IMR-90 (cell line): Measurements from ENCODE around the gene CCDC61. TPM values are rescaled to one million over a fixed set of nuclear protein-coding genes. Genes with fewer than 3 reads are reported as not detected.

ENCODE experiments used
- ATAC-seq: fragments of 200-7000 bp; cut with Tn5 transposase; 2 replicates; pipeline ENCODE4 v1.9.1; 2020; ENCODE audit warnings: low read depth, mild to moderate bottlenecking, moderate library complexity
- BruUV-seq: library from RNA; stranded (reverse); fragments of 400-500 nt; replicated peaks from 2 replicates; lab custom pipeline; 2021; lab: Mats Ljungman, UMichigan
- CTCF ChIA-PET: fragments of 300-600 bp; formaldehyde crosslinking; extraction: SDS; loops from one replicate; lab custom pipeline; 2021; ENCODE audit warnings: antibody characterized with exemption; lab: Yijun Ruan, JAX
- POLR2A ChIA-PET: fragments of 300-600 bp; sonication (Branson Sonifier 250); formaldehyde crosslinking; loops from one replicate; lab custom pipeline; 2022; ENCODE audit warnings: antibody characterized with exemption; ENCODE audit not compliant: unreplicated experiment; lab: Charles Lee
- DNase-seq: peaks from one replicate; pipeline ENCODE4 v3.0.0; 2013
- H2AFZ ChIP-seq: replicated peaks from 2 replicates; pipeline ENCODE3; 2013; ENCODE audit warnings: low read length, mild to moderate bottlenecking; ENCODE audit not compliant: poor library complexity
- H2AK5ac ChIP-seq: 2 replicates; pipeline ENCODE4 v1.6.1; 2013; ENCODE audit warnings: low read depth, low read length, inconsistent platforms
- H2AK9ac ChIP-seq: replicated peaks from 2 replicates; pipeline ENCODE3; 2013; ENCODE audit warnings: mild to moderate bottlenecking, low read depth, low read length, moderate library complexity; ENCODE audit not compliant: poor library complexity
- H2BK120ac ChIP-seq: 2 replicates; pipeline ENCODE4 v1.6.1; 2013; ENCODE audit warnings: low read depth, low read length, inconsistent platforms
- H2BK15ac ChIP-seq: 3 replicates; pipeline ENCODE4 v1.6.1; 2013; ENCODE audit warnings: low read depth, low read length, inconsistent platforms
- H2BK20ac ChIP-seq: 2 replicates; pipeline ENCODE4 v1.6.1; 2013; ENCODE audit warnings: low read depth, mild to moderate bottlenecking, inconsistent platforms, low read length, moderate library complexity
- H2BK5ac ChIP-seq: 2 replicates; pipeline ENCODE4 v1.6.1; 2013; ENCODE audit warnings: mild to moderate bottlenecking, low read depth, low read length, inconsistent platforms; ENCODE audit not compliant: poor library complexity, severe bottlenecking
- H3K14ac ChIP-seq: replicated peaks from 2 replicates; pipeline ENCODE4 v1.6.1; 2013; ENCODE audit warnings: low read depth, low read length, inconsistent platforms
- H3K18ac ChIP-seq: 2 replicates; pipeline ENCODE4 v1.6.1; 2013; ENCODE audit warnings: low read depth, low read length, control low read depth
- H3K23ac ChIP-seq: 2 replicates; pipeline ENCODE4 v1.6.1; 2013; ENCODE audit warnings: low read depth, low read length, inconsistent platforms
- H3K27ac ChIP-seq: 2 replicates; pipeline ENCODE4 v1.5.1; 2013; ENCODE audit warnings: mild to moderate bottlenecking, control low read depth, low read length; ENCODE audit not compliant: insufficient read depth
- H3K27me3 ChIP-seq: 2 replicates; pipeline ENCODE4 v1.6.1; 2013; ENCODE audit warnings: low read length; ENCODE audit not compliant: control insufficient read depth, insufficient read depth
- H3K36me3 ChIP-seq: 2 replicates; pipeline ENCODE4 v1.6.1; 2013; ENCODE audit warnings: low read length, mixed read lengths; ENCODE audit not compliant: control insufficient read depth, insufficient read depth
- H3K4ac ChIP-seq: 2 replicates; pipeline ENCODE4 v1.6.1; 2013; ENCODE audit warnings: low read depth, low read length, inconsistent platforms
- H3K4me1 ChIP-seq: 2 replicates; pipeline ENCODE4 v1.6.1; 2013; ENCODE audit warnings: low read length, mixed read lengths; ENCODE audit not compliant: control insufficient read depth, insufficient read depth
- H3K4me2 ChIP-seq: 2 replicates; pipeline ENCODE4 v1.6.1; 2013; ENCODE audit warnings: low read depth, mild to moderate bottlenecking, control low read depth, low read length, moderate library complexity
- H3K4me3 ChIP-seq: 2 replicates; pipeline ENCODE4 v1.5.1; 2013; ENCODE audit warnings: low read depth, mild to moderate bottlenecking, control low read depth, low read length, moderate library complexity; ENCODE audit not compliant: insufficient read depth
- H3K56ac ChIP-seq: 2 replicates; pipeline ENCODE4 v1.6.1; 2013; ENCODE audit warnings: low read length, inconsistent platforms; ENCODE audit not compliant: insufficient read depth; ENCODE audit errors: extremely low read depth
- H3K79me1 ChIP-seq, 2 experiments: 2 replicates each; pipeline ENCODE4 v1.6.1; 2013; ENCODE audit warnings: low read length in 2 of 2, inconsistent platforms in 1 of 2, low read depth in 1 of 2
- H3K9ac ChIP-seq: 2 replicates; pipeline ENCODE4 v1.6.1; 2013; ENCODE audit warnings: low read depth, low read length, control low read depth
- H3K9me1 ChIP-seq: 2 replicates; pipeline ENCODE4 v1.6.1; 2013; ENCODE audit warnings: low read length, inconsistent platforms; ENCODE audit not compliant: insufficient read depth
- H3K9me3 ChIP-seq: 2 replicates; pipeline ENCODE4 v1.6.1; 2013; ENCODE audit warnings: low read length; ENCODE audit not compliant: control insufficient read depth, insufficient read depth
- H4K20me1 ChIP-seq: 2 replicates; pipeline ENCODE4 v1.6.1; 2013; ENCODE audit warnings: low read length, inconsistent platforms; ENCODE audit not compliant: insufficient read depth
- H4K5ac ChIP-seq: 2 replicates; pipeline ENCODE4 v1.6.1; 2013; ENCODE audit warnings: mild to moderate bottlenecking, low read depth, low read length, control low read depth
- H4K8ac ChIP-seq, 2 experiments: 2 replicates each; pipeline ENCODE4 v1.6.1; 2013; ENCODE audit warnings: low read depth in 2 of 2, low read length in 2 of 2, control low read depth in 1 of 2, inconsistent platforms in 1 of 2
- H4K91ac ChIP-seq: 2 replicates; pipeline ENCODE4 v1.6.1; 2013; ENCODE audit warnings: low read depth, low read length, inconsistent platforms; ENCODE audit not compliant: insufficient read depth
- CEBPB ChIP-seq: IDR thresholded peaks from 2 replicates; pipeline ENCODE4 v1.6.1; 2012; ENCODE audit warnings: low read depth, low read length, improper control_type of control experiment
- CTCF ChIP-seq: conservative IDR thresholded peaks from 2 replicates; pipeline ENCODE4 v1.5.1; 2012; ENCODE audit warnings: mild to moderate bottlenecking, low read depth, low read length, improper control_type of control experiment
- MAFK ChIP-seq: IDR thresholded peaks from 2 replicates; pipeline ENCODE4 v1.6.1; 2012; ENCODE audit warnings: low read depth, low read length, improper control_type of control experiment
- MAZ ChIP-seq: IDR thresholded peaks from 2 replicates; pipeline ENCODE4 v1.6.1; 2012; ENCODE audit warnings: low read depth, mild to moderate bottlenecking, low read length, improper control_type of control experiment, moderate library complexity, borderline replicate concordance
- MXI1 ChIP-seq: IDR thresholded peaks from 2 replicates; pipeline ENCODE4 v1.6.1; 2012; ENCODE audit warnings: low read depth, mild to moderate bottlenecking, low read length, moderate library complexity, borderline replicate concordance
- NFE2L2 ChIP-seq: fragments of 150-350 bp; IDR thresholded peaks from 2 replicates; pipeline ENCODE4 v1.6.1; 2016; ENCODE audit warnings: low read depth, mild to moderate bottlenecking, low read length
- USF2 ChIP-seq: fragments of 150-350 bp; IDR thresholded peaks from 2 replicates; pipeline ENCODE4 v1.6.1; 2017; ENCODE audit warnings: mild to moderate bottlenecking, antibody characterized with exemption, low read length, low read depth
- WGBS, 2 experiments: methylation state at CpG; one replicate each; pipeline versions ENCODE4 v1.1.5 to v1.1.7; 2013; ENCODE audit warnings: missing lambda C conversion rate in 2 of 2; ENCODE audit not compliant: insufficient read length in 1 of 2; ENCODE audit errors: extremely low coverage in 2 of 2; 5-methylcytosine and 5-hydroxymethylcytosine counted together
- dilution Hi-C: fragments of 300-500 bp; cut with HindIII; formaldehyde crosslinking; loops from one replicate; pipeline ENCODE4 v1.14.3; 2018; ENCODE audit warnings: low sequenced_read_pairs; ENCODE audit not compliant: unreplicated experiment
- in situ Hi-C: fragments of 300-500 bp; cut with MboI; formaldehyde crosslinking; loops from 3 replicates; pipeline ENCODE4 v1.14.3; 2019; ENCODE audit warnings: low sequenced_read_pairs, inconsistent platforms, mixed read lengths
- intact Hi-C: fragments of 100-400 bp; cut with micrococcal nuclease; formaldehyde crosslinking; loops from 2 replicates; pipeline ENCODE4 v1.10.0; 2022
- polyA plus RNA-seq, 3 experiments: library from polyadenylated mRNA; depleted of rRNA; stranded (reverse); fragments of >200 nt; gene quantifications; 2 replicates each; pipeline ENCODE4 v1.2.3, GENCODE V29; 2012; ENCODE audit warnings: low replicate concordance in 1 of 3
- total RNA-seq: library from RNA; depleted of rRNA; stranded (reverse); fragments of >200 nt; gene quantifications from 2 replicates; pipeline ENCODE4 v1.2.3, GENCODE V29; 2012
- TF ChIP-seq, protein P1 (sequence below): fragments of 150-350 bp; IDR thresholded peaks from 2 replicates; pipeline ENCODE4 v1.6.1; 2016; ENCODE audit warnings: low read depth, mild to moderate bottlenecking, low read length, moderate library complexity, borderline replicate concordance

The CCDC61 gene
- total and polyA plus RNA-seq, 2 of the 4 experiments (the other 2 are of a cell fraction), result 3.2 to 9.1 TPM

DNA sequence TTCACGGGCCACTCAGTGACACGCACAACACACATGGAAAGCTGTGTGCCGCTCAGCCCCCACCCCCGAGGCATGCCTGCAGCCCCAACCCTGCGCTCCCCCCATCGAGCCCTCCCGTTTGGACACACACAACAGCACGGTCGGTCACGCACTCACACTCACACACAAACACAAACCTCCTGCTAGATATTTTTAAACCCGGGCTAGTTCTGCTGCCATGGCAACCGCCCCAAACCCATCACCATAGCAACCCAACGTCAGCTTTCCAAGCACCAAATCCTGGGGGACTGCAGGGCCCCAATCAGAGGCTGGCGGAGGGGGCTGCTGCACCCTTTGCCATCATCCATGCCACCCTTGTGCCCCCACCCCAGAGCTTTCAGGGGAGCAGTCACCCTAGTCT is 19.1 kb upstream of the CCDC61 start:
- intact Hi-C loops, result no loop called here
- ATAC-seq, result no peak
- Histone ChIP-seq H3K14ac (no peak overlapping the region), H4K8ac (no peak overlapping the region), H3K4me2 (no peak overlapping the region), H3K9me1 (0 out of 2 replicates have a peak, but pooled peaks cover 2% of the 10 kb centered on the region), H3K27ac (no peak overlapping the region), H2BK5ac (no peak overlapping the region), H2BK20ac (no peak overlapping the region), H2AK5ac (no peak overlapping the region), H3K56ac (no peak overlapping the region), H2AK9ac (no peak overlapping the region), H3K23ac (no peak overlapping the region), H3K36me3 (no peaks in the 10 kb centered on the region), H3K27me3 (peaks cover 57% of the 10 kb centered on the region), H3K79me1 (no peaks in the 10 kb centered on the region), H3K9me3 (peaks cover 4% of the 10 kb centered on the region; the same call in 1 of the 2 replicates), H3K9ac (no peak overlapping the region), H4K5ac (no peak overlapping the region), H3K4me1 (no peaks in the 10 kb centered on the region), H3K18ac (no peak overlapping the region), H3K4me3 (no peak overlapping the region), H4K91ac (no peak overlapping the region), H2BK15ac (no peak overlapping the region), H4K20me1 (no peaks in the 10 kb centered on the region), H2BK120ac (no peak overlapping the region), H3K4ac (no peak overlapping the region), H2AFZ (no peak overlapping the region)
- in situ Hi-C loops, result no loop called here
- ChIA-PET POLR2A (no interaction called here), CTCF (no interaction called here)
- WGBS, 2 experiments, result 35% methylated on average over 7 of the region's 14 CpGs; no CpG with 5 or more reads in 1 of the 2 experiments
- BruUV-seq, result no TSS peak
- no peak for TF ChIP-seq MAFK
- no peak for TF ChIP-seq CTCF
- no peak for TF ChIP-seq USF2
- TF ChIP-seq NFE2L2, result no peak
- TF ChIP-seq, protein P1, sequence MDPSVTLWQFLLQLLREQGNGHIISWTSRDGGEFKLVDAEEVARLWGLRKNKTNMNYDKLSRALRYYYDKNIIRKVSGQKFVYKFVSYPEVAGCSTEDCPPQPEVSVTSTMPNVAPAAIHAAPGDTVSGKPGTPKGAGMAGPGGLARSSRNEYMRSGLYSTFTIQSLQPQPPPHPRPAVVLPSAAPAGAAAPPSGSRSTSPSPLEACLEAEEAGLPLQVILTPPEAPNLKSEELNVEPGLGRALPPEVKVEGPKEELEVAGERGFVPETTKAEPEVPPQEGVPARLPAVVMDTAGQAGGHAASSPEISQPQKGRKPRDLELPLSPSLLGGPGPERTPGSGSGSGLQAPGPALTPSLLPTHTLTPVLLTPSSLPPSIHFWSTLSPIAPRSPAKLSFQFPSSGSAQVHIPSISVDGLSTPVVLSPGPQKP, result no peak
- no peak for TF ChIP-seq MAZ
- no peak for TF ChIP-seq MXI1
- TF ChIP-seq CEBPB, result no peak
- no peak for DNase-seq
- dilution Hi-C loops, result no loop called here
